HG03342 (cell line): ENCODE measurements around the gene ASTN2.

Source experiments
- ATAC-seq: cut with Tn5 transposase; IDR thresholded peaks from one replicate; pipeline ENCODE4 v1.9.1; 2021; ENCODE audit warnings: mild to moderate bottlenecking, moderate library complexity; ENCODE audit not compliant: unreplicated experiment

Gene ASTN2

GRCh38 chr9:116774421-116775180 is 640.3 kb downstream of the ASTN2 start:
- no peak for ATAC-seq

GRCh38 chr9:116767219-116767618 is 647.6 kb downstream of the ASTN2 start:
- no peak for ATAC-seq

- ATAC-seq: no peak
Measured at GRCh38 chr9:116765011-116765410, 649.8 kb downstream of the ASTN2 start.

- ATAC-seq: no peak
Measured at GRCh38 chr9:116763770-116764169, 651.1 kb downstream of the ASTN2 start.

GRCh38 chr9:116760636-116761035 is 654.2 kb downstream of the ASTN2 start:
- no peak for ATAC-seq

GRCh38 chr9:116757030-116757429 is 657.8 kb downstream of the ASTN2 start:
- no peak for ATAC-seq

- ATAC-seq: no peak
Measured at GRCh38 chr9:116753389-116753788, 661.5 kb downstream of the ASTN2 start.

GRCh38 chr9:116750510-116750909 is 664.3 kb downstream of the ASTN2 start:
- no peak for ATAC-seq

- ATAC-seq: no peak
Measured at GRCh38 chr9:116749772-116750171, 665.1 kb downstream of the ASTN2 start.

- no peak for ATAC-seq
Measured at GRCh38 chr9:116749176-116749575, 665.7 kb downstream of the ASTN2 start.

GRCh38 chr9:116741742-116742141 is 673.1 kb downstream of the ASTN2 start:
- no peak for ATAC-seq

- no peak for ATAC-seq
Measured at GRCh38 chr9:116741086-116741740, 673.6 kb downstream of the ASTN2 start.

GRCh38 chr9:116737152-116737546 is 677.7 kb downstream of the ASTN2 start:
- ATAC-seq: peak; percentile 73

GRCh38 chr9:116736399-116737151 is 678.3 kb downstream of the ASTN2 start:
- no peak for ATAC-seq

GRCh38 chr9:116733010-116733641 is 681.7 kb downstream of the ASTN2 start:
- ATAC-seq: no peak

- no peak for ATAC-seq
Measured at GRCh38 chr9:116726602-116727001, 688.3 kb downstream of the ASTN2 start.

GRCh38 chr9:116724123-116724522 is 690.7 kb downstream of the ASTN2 start:
- ATAC-seq: no peak

- ATAC-seq: no peak
Measured at GRCh38 chr9:116721944-116722343, 692.9 kb downstream of the ASTN2 start.

GRCh38 chr9:116721411-116721810 is 693.4 kb downstream of the ASTN2 start:
- ATAC-seq: no peak

- no peak for ATAC-seq
Measured at GRCh38 chr9:116720111-116720510, 694.7 kb downstream of the ASTN2 start.

GRCh38 chr9:116718111-116718510 is 696.7 kb downstream of the ASTN2 start:
- no peak for ATAC-seq
